Gastroesophageal sphincter (tissue), 3 donors: Measurements from ENCODE around the gene ITGA11.

Source experiments
- CTCF ChIP-seq, 4 experiments: fragments of 200-600 bp in 2 of 4; fragments of 450-650 bp in 2 of 4; sonication (generic) in 1 of 4; IDR thresholded peaks; one replicate each; pipeline ENCODE4 v1.5.1; 2017 to 2019; ENCODE audit warnings: antibody characterized with exemption in 4 of 4, mild to moderate bottlenecking in 2 of 4, moderate library complexity in 2 of 4
- POLR2A ChIP-seq, 2 donors: fragments of 450-650 bp; IDR thresholded peaks; one replicate each; pipeline ENCODE4 v1.6.1; 2017; ENCODE audit warnings: antibody characterized with exemption in 2 of 2, mild to moderate bottlenecking in 2 of 2, moderate library complexity in 1 of 2
- POLR2AphosphoS5 ChIP-seq: sonication (generic); formaldehyde crosslinking; IDR thresholded peaks from one replicate; pipeline ENCODE4 v1.6.1; 2017; ENCODE audit warnings: antibody characterized with exemption

GRCh38 chr15:68415501-68416157 lies 16.3 kb downstream of the ITGA11 start:
- TF ChIP-seq CTCF (IDR thresholded peaks at IDR 0.05) (no peak), POLR2AphosphoS5 (no peak), POLR2A (IDR thresholded peaks at IDR 0.05) (no peak)
